Measurements from ENCODE around the gene ATP10B. TPM values are rescaled to one million over a fixed set of nuclear protein-coding genes. Genes with fewer than 3 reads are reported as not detected.
"Not testable (repeated sequence)": the region's sequence is repeated elsewhere in the genome, so short reads cannot be mapped to it uniquely, and the experiment has no call there.

ATP10B gene
- total RNA-seq, 2 experiments from 2014 or later, result not detected

- Mint-ChIP-seq H3K4me3 (no peak overlapping the region), H3K27ac (no peak overlapping the region), H3K4me1 (ENCODE audit: low read depth) (no peaks in the 10 kb centered on the region), H3K36me3 (ENCODE audit: low read depth) (no peaks in the 10 kb centered on the region), H3K27me3 (peaks cover 10% of the 10 kb centered on the region), H3K9me3 (peaks cover 2% of the 10 kb centered on the region)
- DNase-seq (no peak), ATAC-seq (ENCODE audit: poor library complexity) (no peak)
- TF ChIP-seq CTCF (IDR thresholded peaks at IDR 0.05), result no peak
- intact Hi-C loops (cut with DNase I, micrococcal nuclease), result no loop called here
- Histone ChIP-seq H3K27me3 (ENCODE audit: control insufficient read depth in 1 of 2, insufficient read depth in 2 of 2, low read length in 2 of 2) (no peaks in the 10 kb centered on the region), H3K9me3 (ENCODE audit: control insufficient read depth in 1 of 2, insufficient read depth in 1 of 2, low read length in 2 of 2) (no peaks in the 10 kb centered on the region), H3K4me3 (ENCODE audit: low read length) (no peak overlapping the region), H3K27ac (ENCODE audit: low read depth in 1 of 2, low read length in 2 of 2) (no peak overlapping the region), H3K36me3 (ENCODE audit: insufficient read depth, low read length) (no peaks in the 10 kb centered on the region), H3K4me1 (ENCODE audit: insufficient read depth, low read length) (no peaks in the 10 kb centered on the region)
- ChIA-PET POLR2A (no interaction called here), CTCF (no interaction called here)
Observed at GRCh38 chr5:160887780-160888179, 35.8 kb upstream of the ATP10B start.

- H3K4me1 ChIP-seq (ENCODE audit: insufficient read depth, low read length); POLR2A ChIA-PET; CTCF ChIA-PET; H3K9me3 ChIP-seq (ENCODE audit: control insufficient read depth in 1 of 2, insufficient read depth in 1 of 2, low read length in 2 of 2); H3K4me1 Mint-ChIP-seq (ENCODE audit: low read depth); ATAC-seq (ENCODE audit: poor library complexity); H3K36me3 ChIP-seq (ENCODE audit: insufficient read depth, low read length); H3K27ac Mint-ChIP-seq; H3K27ac ChIP-seq (ENCODE audit: low read depth in 1 of 2, low read length in 2 of 2); H3K4me3 ChIP-seq (ENCODE audit: low read length); H3K9me3 Mint-ChIP-seq; H3K27me3 ChIP-seq (ENCODE audit: control insufficient read depth in 1 of 2, insufficient read depth in 2 of 2, low read length in 2 of 2); DNase-seq; H3K36me3 Mint-ChIP-seq (ENCODE audit: low read depth); intact Hi-C loops (cut with DNase I, micrococcal nuclease); H3K4me3 Mint-ChIP-seq: not testable (repeated sequence)
- H3K27me3 Mint-ChIP-seq, result peaks cover 14% of the 10 kb centered on the region
Observed at GRCh38 chr5:160873560-160874200, 21.7 kb upstream of the ATP10B start.

- ChIA-PET POLR2A (no interaction called here), CTCF (no interaction called here)
- Mint-ChIP-seq H3K27ac (no peak overlapping the region), H3K4me1 (ENCODE audit: low read depth) (no peaks in the 10 kb centered on the region), H3K36me3 (ENCODE audit: low read depth) (no peaks in the 10 kb centered on the region), H3K4me3 (no peak overlapping the region), H3K27me3 (peaks cover 14% of the 10 kb centered on the region), H3K9me3 (peaks cover 4% of the 10 kb centered on the region)
- intact Hi-C loops (cut with DNase I, micrococcal nuclease), result no loop called here
- no peak for TF ChIP-seq CTCF (IDR thresholded peaks at IDR 0.05)
- Histone ChIP-seq H3K27me3 (ENCODE audit: control insufficient read depth in 1 of 2, insufficient read depth in 2 of 2, low read length in 2 of 2) (no peaks in the 10 kb centered on the region), H3K36me3 (ENCODE audit: insufficient read depth, low read length) (no peaks in the 10 kb centered on the region), H3K4me1 (ENCODE audit: insufficient read depth, low read length) (no peaks in the 10 kb centered on the region), H3K27ac (ENCODE audit: low read depth in 1 of 2, low read length in 2 of 2) (no peak overlapping the region), H3K4me3 (ENCODE audit: low read length) (no peak overlapping the region), H3K9me3 (ENCODE audit: control insufficient read depth in 1 of 2, insufficient read depth in 1 of 2, low read length in 2 of 2) (no peaks in the 10 kb centered on the region)
- ATAC-seq (ENCODE audit: poor library complexity) (no peak), DNase-seq (no peak)
Observed at GRCh38 chr5:160869989-160870521, 18.0 kb upstream of the ATP10B start.

GRCh38 chr5:160867976-160868375 lies 16.0 kb upstream of the ATP10B start:
- Mint-ChIP-seq H3K4me3 (no peak overlapping the region), H3K4me1 (ENCODE audit: low read depth) (no peaks in the 10 kb centered on the region), H3K27ac (no peak overlapping the region), H3K9me3 (peaks cover 10% of the 10 kb centered on the region), H3K36me3 (ENCODE audit: low read depth) (no peaks in the 10 kb centered on the region), H3K27me3 (peaks cover 10% of the 10 kb centered on the region)
- Histone ChIP-seq H3K27me3 (ENCODE audit: control insufficient read depth in 1 of 2, insufficient read depth in 2 of 2, low read length in 2 of 2) (no peaks in the 10 kb centered on the region), H3K4me3 (ENCODE audit: low read length) (no peak overlapping the region), H3K9me3 (ENCODE audit: control insufficient read depth in 1 of 2, insufficient read depth in 1 of 2, low read length in 2 of 2) (no peaks in the 10 kb centered on the region), H3K27ac (ENCODE audit: low read depth in 1 of 2, low read length in 2 of 2) (no peak overlapping the region), H3K4me1 (ENCODE audit: insufficient read depth, low read length) (no peaks in the 10 kb centered on the region), H3K36me3 (ENCODE audit: insufficient read depth, low read length) (no peaks in the 10 kb centered on the region)
- POLR2A ChIA-PET, result no interaction called here
- intact Hi-C loops (cut with DNase I, micrococcal nuclease), result no loop called here
- no peak for TF ChIP-seq CTCF (IDR thresholded peaks at IDR 0.05)
- no peak for ATAC-seq (ENCODE audit: poor library complexity)
- DNase-seq, result no peak
- CTCF ChIA-PET, result no interaction called here
